Neural progenitor cell (in vitro differentiated cells): Measurements from ENCODE around the gene RPL29. TPM values are rescaled to one million over a fixed set of nuclear protein-coding genes. Genes with fewer than 3 reads are reported as not detected.

ENCODE experiments used
- DNase-seq: peaks from one replicate; pipeline ENCODE4 v3.0.0-alpha.2; 2016; ENCODE audit warnings: low spot score
- H2AFZ ChIP-seq: fragments of 200-600 bp; sonication (generic); replicated peaks from 2 replicates; pipeline ENCODE4 v1.6.1; 2016; ENCODE audit warnings: antibody characterized with exemption
- H3F3A ChIP-seq: fragments of 200-600 bp; sonication (generic); 2 replicates; pipeline ENCODE4 v1.6.1; 2016; ENCODE audit warnings: antibody characterized with exemption, low read depth
- H3K27ac ChIP-seq: fragments of 200-600 bp; sonication (generic); 2 replicates; pipeline ENCODE4 v1.5.1; 2016; ENCODE audit warnings: mild to moderate bottlenecking
- H3K27me3 ChIP-seq: fragments of 200-600 bp; sonication (generic); 2 replicates; pipeline ENCODE4 v1.6.1; 2016; ENCODE audit warnings: mild to moderate bottlenecking, moderate library complexity
- H3K36me3 ChIP-seq: fragments of 200-600 bp; sonication (generic); 2 replicates; pipeline ENCODE4 v1.5.1; 2016
- H3K4me1 ChIP-seq: fragments of 200-600 bp; sonication (generic); 2 replicates; pipeline ENCODE4 v1.6.1; 2016; ENCODE audit warnings: mixed run types
- H3K4me2 ChIP-seq: fragments of 200-600 bp; sonication (generic); 2 replicates; pipeline ENCODE4 v1.6.1; 2016
- H3K4me3 ChIP-seq: fragments of 200-600 bp; sonication (generic); 2 replicates; pipeline ENCODE4 v1.5.1; 2016
- H3K79me2 ChIP-seq: fragments of 200-600 bp; sonication (generic); 2 replicates; pipeline ENCODE4 v1.6.1; 2016; ENCODE audit warnings: low read depth
- H3K9ac ChIP-seq: fragments of 200-600 bp; sonication (generic); 2 replicates; pipeline ENCODE4 v1.6.1; 2016
- H3K9me3 ChIP-seq: fragments of 200-600 bp; sonication (generic); 2 replicates; pipeline ENCODE4 v1.5.1; 2016; ENCODE audit warnings: low read depth
- H4K20me1 ChIP-seq: fragments of 200-600 bp; sonication (generic); 2 replicates; pipeline ENCODE4 v1.6.1; 2016; ENCODE audit warnings: low read depth
- H3K27ac Mint-ChIP-seq: 3 replicates; pipeline ENCODE4 v1.8.0; 2021; ENCODE audit warnings: mixed read lengths
- H3K27me3 Mint-ChIP-seq: 2 replicates; pipeline ENCODE4 v1.8.0; 2022; ENCODE audit warnings: low read depth, mild to moderate bottlenecking, inconsistent platforms, moderate library complexity, mixed read lengths; ENCODE audit not compliant: insufficient read depth
- H3K36me3 Mint-ChIP-seq: 3 replicates; pipeline ENCODE4 v1.8.0; 2021; ENCODE audit warnings: mixed read lengths
- H3K4me1 Mint-ChIP-seq: 3 replicates; pipeline ENCODE4 v1.8.0; 2021; ENCODE audit warnings: mixed read lengths
- H3K4me3 Mint-ChIP-seq: 3 replicates; pipeline ENCODE4 v1.8.0; 2021; ENCODE audit warnings: mild to moderate bottlenecking, moderate library complexity, mixed read lengths
- H3K9me3 Mint-ChIP-seq: 3 replicates; pipeline ENCODE4 v1.8.0; 2020; ENCODE audit warnings: mixed read lengths
- CTCF ChIP-seq: fragments of 200-600 bp; sonication (generic); IDR thresholded peaks from 2 replicates; pipeline ENCODE4 v1.5.1; 2017; ENCODE audit warnings: antibody characterized with exemption, mild to moderate bottlenecking
- EZH2 ChIP-seq: fragments of 200-600 bp; sonication (generic); IDR thresholded peaks from 2 replicates; pipeline ENCODE4 v1.6.1; 2017; ENCODE audit warnings: antibody characterized with exemption, mild to moderate bottlenecking, moderate library complexity
- EZH2phosphoT487 ChIP-seq: fragments of 200-600 bp; sonication (generic); IDR thresholded peaks from 2 replicates; pipeline ENCODE4 v1.6.1; 2017; ENCODE audit warnings: antibody characterized with exemption
- total RNA-seq: library from RNA; depleted of rRNA; stranded (reverse); fragments of >200 nt; gene quantifications from 2 replicates; pipeline ENCODE4 v1.2.3, GENCODE V29; 2015; ENCODE audit warnings: low replicate concordance

RPL29 gene
- total RNA-seq, 1 donor from 2014 or later = 1,431 TPM

GRCh38 chr3:52023860-52024764, 28.4 kb upstream of the RPL29 start:
- DNase-seq = no peak
- no peaks in the 10 kb centered on the region for H3K27me3 ChIP-seq
- H4K20me1 ChIP-seq = no peaks in the 10 kb centered on the region
- no peaks in the 10 kb centered on the region for H3K9me3 ChIP-seq
- no peaks in the 10 kb centered on the region for H3K9me3 Mint-ChIP-seq
- no peak overlapping the region for H3K27ac ChIP-seq
- no peak overlapping the region for H3K4me3 ChIP-seq
- peak overlapping the region; percentile 29 for H3K27ac Mint-ChIP-seq
- no peaks in the 10 kb centered on the region for H3K79me2 ChIP-seq
- H3K9ac ChIP-seq = no peak overlapping the region
- H3K27me3 Mint-ChIP-seq = peaks cover 2% of the 10 kb centered on the region
- no peak overlapping the region for H3K4me2 ChIP-seq
- H3K4me1 Mint-ChIP-seq = peaks cover 50% of the 10 kb centered on the region
- H3K36me3 Mint-ChIP-seq = no peaks in the 10 kb centered on the region
- H3K4me3 Mint-ChIP-seq = no peak overlapping the region
- peaks cover 25% of the 10 kb centered on the region for H3K4me1 ChIP-seq
- TF ChIP-seq EZH2phosphoT487 (no peak), CTCF (no peak)
- H2AFZ ChIP-seq = peak overlapping the region; percentile 1
- H3F3A ChIP-seq = no peaks in the 10 kb centered on the region
- no peaks in the 10 kb centered on the region for H3K36me3 ChIP-seq

- peaks cover 25% of the 10 kb centered on the region for H3K4me1 ChIP-seq
- no peaks in the 10 kb centered on the region for H3F3A ChIP-seq
- no peaks in the 10 kb centered on the region for H3K79me2 ChIP-seq
- no peak overlapping the region for H3K27ac ChIP-seq
- H4K20me1 ChIP-seq = no peaks in the 10 kb centered on the region
- Mint-ChIP-seq H3K9me3 (no peaks in the 10 kb centered on the region), H3K36me3 (no peaks in the 10 kb centered on the region), H3K4me3 (no peak overlapping the region), H3K4me1 (peaks cover 48% of the 10 kb centered on the region), H3K27ac (no peak overlapping the region), H3K27me3 (peaks cover 2% of the 10 kb centered on the region)
- H3K9ac ChIP-seq = no peak overlapping the region
- TF ChIP-seq EZH2 (no peak), CTCF (no peak), EZH2phosphoT487 (no peak)
- DNase-seq = no peak
- no peak overlapping the region for H3K4me3 ChIP-seq
- no peaks in the 10 kb centered on the region for H3K36me3 ChIP-seq
- H3K4me2 ChIP-seq = peak overlapping the region; percentile 42
- H3K27me3 ChIP-seq = no peaks in the 10 kb centered on the region
- H2AFZ ChIP-seq = no peak overlapping the region
- no peaks in the 10 kb centered on the region for H3K9me3 ChIP-seq
Observed at GRCh38 chr3:52023101-52023770, 27.5 kb upstream of the RPL29 start.

- peak overlapping the region; percentile 42 for H3K4me2 ChIP-seq
- H3K9me3 Mint-ChIP-seq = no peaks in the 10 kb centered on the region
- H2AFZ ChIP-seq = no peak overlapping the region
- H3K4me1 ChIP-seq = peaks cover 25% of the 10 kb centered on the region
- H3K4me1 Mint-ChIP-seq = peaks cover 48% of the 10 kb centered on the region
- H3K36me3 Mint-ChIP-seq = no peaks in the 10 kb centered on the region
- H3K27ac Mint-ChIP-seq = no peak overlapping the region
- no peaks in the 10 kb centered on the region for H3K9me3 ChIP-seq
- DNase-seq = peak; percentile 61
- no peaks in the 10 kb centered on the region for H3F3A ChIP-seq
- H3K27me3 ChIP-seq = no peaks in the 10 kb centered on the region
- no peak overlapping the region for H3K27ac ChIP-seq
- no peak for TF ChIP-seq EZH2phosphoT487
- TF ChIP-seq EZH2 = no peak
- TF ChIP-seq CTCF = no peak
- H3K9ac ChIP-seq = no peak overlapping the region
- no peaks in the 10 kb centered on the region for H3K79me2 ChIP-seq
- no peak overlapping the region for H3K4me3 Mint-ChIP-seq
- no peaks in the 10 kb centered on the region for H3K36me3 ChIP-seq
- no peak overlapping the region for H3K4me3 ChIP-seq
- no peaks in the 10 kb centered on the region for H4K20me1 ChIP-seq
- H3K27me3 Mint-ChIP-seq = peaks cover 2% of the 10 kb centered on the region
Observed at GRCh38 chr3:52022323-52023100, 26.8 kb upstream of the RPL29 start.
